H1 (cell line): Measurements from ENCODE around the gene MBD1. TPM values are rescaled to one million over a fixed set of nuclear protein-coding genes. Genes with fewer than 3 reads are reported as not detected.

Source experiments
- CTCF ChIA-PET: fragments of 300-600 bp; sonication (Branson Sonifier 250); formaldehyde crosslinking; loops from one replicate; lab custom pipeline; 2021; ENCODE audit not compliant: partially characterized antibody; lab: Charles Lee
- POLR2A ChIA-PET: fragments of 300-600 bp; sonication (Branson Sonifier 250); formaldehyde crosslinking; loops from one replicate; lab custom pipeline; 2021; ENCODE audit warnings: inconsistent platforms; ENCODE audit not compliant: partially characterized antibody; lab: Charles Lee
- DNase-seq, 2 experiments: peaks; one replicate each; pipeline versions ENCODE4 v3.0.0 to v3.0.0-alpha.2; 2010 to 2022; ENCODE audit warnings: low spot score in 2 of 2, low read depth in 1 of 2, mixed read lengths in 1 of 2
- FAIRE-seq: peaks from 2 replicates; lab custom pipeline; 2011; peaks lifted over from hg19 to GRCh38; lab: Jason Lieb, UNC
- H2AFZ ChIP-seq: 2 replicates; pipeline ENCODE4 v1.8.1; 2012; ENCODE audit warnings: low read length, inconsistent platforms
- H2AK5ac ChIP-seq: 2 replicates; pipeline ENCODE4 v1.6.1; 2013; ENCODE audit warnings: low read depth, low read length
- H2BK120ac ChIP-seq: replicated peaks from 2 replicates; pipeline ENCODE3; 2013; ENCODE audit warnings: low read depth, low read length, inconsistent platforms
- H2BK12ac ChIP-seq: 2 replicates; pipeline ENCODE4 v1.6.1; 2013; ENCODE audit warnings: low read depth, low read length
- H2BK15ac ChIP-seq: 2 replicates; pipeline ENCODE4 v1.6.1; 2013; ENCODE audit warnings: low read length
- H2BK20ac ChIP-seq: 2 replicates; pipeline ENCODE4 v1.6.1; 2013; ENCODE audit warnings: low read length
- H2BK5ac ChIP-seq: 2 replicates; pipeline ENCODE4 v1.6.1; 2013; ENCODE audit warnings: low read depth, low read length
- H3K14ac ChIP-seq: 2 replicates; pipeline ENCODE4 v1.6.1; 2013; ENCODE audit warnings: inconsistent platforms; ENCODE audit not compliant: insufficient read length
- H3K18ac ChIP-seq: 2 replicates; pipeline ENCODE4 v1.6.1; 2013; ENCODE audit warnings: low read length; ENCODE audit errors: extremely low read depth
- H3K23ac ChIP-seq: 2 replicates; pipeline ENCODE4 v1.6.1; 2013; ENCODE audit warnings: inconsistent platforms; ENCODE audit not compliant: insufficient read length
- H3K23me2 ChIP-seq: 2 replicates; pipeline ENCODE4 v1.6.1; 2013; ENCODE audit warnings: low read depth, low read length
- H3K27ac ChIP-seq: 2 replicates; pipeline ENCODE4 v1.6.1; 2011; ENCODE audit warnings: low read depth, low read length, inconsistent platforms
- H3K27me3 ChIP-seq, 4 experiments: replicated peaks in 1 of 4; 1 replicate in 1 of 4; 2 replicates in 3 of 4; pipeline versions ENCODE4 v1.6.1 to v1.8.1; 2011 to 2013; ENCODE audit warnings: low read length in 3 of 4, mild to moderate bottlenecking in 3 of 4, inconsistent platforms in 2 of 4, mixed read lengths in 2 of 4, moderate library complexity in 1 of 4; ENCODE audit not compliant: control insufficient read depth in 3 of 4, insufficient read depth in 3 of 4; ENCODE audit errors: extremely low read depth in 1 of 4
- H3K36me3 ChIP-seq, 4 experiments: 2 replicates each; pipeline versions ENCODE4 v1.6.1 to v1.8.1; 2011 to 2013; ENCODE audit warnings: mild to moderate bottlenecking in 4 of 4, low read length in 3 of 4, moderate library complexity in 2 of 4, control low read depth in 1 of 4, inconsistent platforms in 1 of 4; ENCODE audit not compliant: insufficient read depth in 4 of 4, control insufficient read depth in 2 of 4
- H3K4ac ChIP-seq: replicated peaks from 2 replicates; pipeline ENCODE3; 2013; ENCODE audit warnings: low read length, low read depth, mixed read lengths, inconsistent platforms; ENCODE audit not compliant: insufficient read length
- H3K4me1 ChIP-seq, 4 experiments: replicated peaks in 1 of 4; 1 replicate in 1 of 4; 2 replicates in 3 of 4; pipeline versions ENCODE4 v1.6.1 to v1.8.1; 2011 to 2013; ENCODE audit warnings: low read length in 3 of 4, inconsistent platforms in 2 of 4, mixed read lengths in 1 of 4; ENCODE audit not compliant: insufficient read depth in 4 of 4, control insufficient read depth in 3 of 4
- H3K4me2 ChIP-seq, 2 experiments: 2 replicates each; pipeline versions ENCODE4 v1.6.1 to v1.8.1; 2011 to 2013; ENCODE audit warnings: low read depth in 2 of 2, low read length in 2 of 2, control low read depth in 1 of 2, inconsistent platforms in 1 of 2, mild to moderate bottlenecking in 1 of 2; ENCODE audit not compliant: insufficient read depth in 1 of 2
- H3K4me3 ChIP-seq, 4 experiments: fragments of 200-600, 300-600 bp in 1 of 4; sonication (generic), shearing (Covaris generic), sonication (Bioruptor Twin) in 1 of 4; 2 replicates each; pipeline versions ENCODE4 v1.5.1 to v1.8.1; 2011 to 2016; ENCODE audit warnings: low read length in 4 of 4, low read depth in 3 of 4, control low read depth in 2 of 4, inconsistent platforms in 2 of 4, mild to moderate bottlenecking in 2 of 4, mixed read lengths in 1 of 4, moderate library complexity in 1 of 4; ENCODE audit not compliant: insufficient read depth in 2 of 4; ENCODE audit errors: extremely low read depth in 1 of 4
- H3K56ac ChIP-seq: replicated peaks from 2 replicates; pipeline ENCODE3; 2013; ENCODE audit warnings: low read depth, mild to moderate bottlenecking, mixed read lengths, low read length, inconsistent platforms; ENCODE audit not compliant: insufficient read length
- H3K79me1 ChIP-seq: 2 replicates; pipeline ENCODE4 v1.6.1; 2013; ENCODE audit warnings: low read depth, low read length, control low read depth
- H3K79me2 ChIP-seq, 2 experiments: 2 replicates each; pipeline versions ENCODE4 v1.6.1 to v1.8.1; 2012 to 2013; ENCODE audit warnings: low read length in 2 of 2, mild to moderate bottlenecking in 2 of 2, inconsistent platforms in 1 of 2; ENCODE audit not compliant: insufficient read depth in 2 of 2, control insufficient read depth in 1 of 2
- H3K9ac ChIP-seq, 4 experiments: replicated peaks in 1 of 4; 1 replicate in 1 of 4; 2 replicates in 3 of 4; pipeline versions ENCODE4 v1.6.1 to v1.8.1; 2011 to 2013; ENCODE audit warnings: low read depth in 3 of 4, low read length in 3 of 4, control low read depth in 2 of 4, mild to moderate bottlenecking in 2 of 4, moderate library complexity in 2 of 4, inconsistent platforms in 1 of 4; ENCODE audit errors: extremely low read depth in 1 of 4
- H3K9me3 ChIP-seq, 2 experiments: 2 replicates each; pipeline versions ENCODE4 v1.6.1 to v1.8.1; 2012 to 2013; ENCODE audit warnings: mild to moderate bottlenecking in 2 of 2, moderate library complexity in 2 of 2, control low read depth in 1 of 2, inconsistent platforms in 1 of 2, low read depth in 1 of 2, low read length in 1 of 2, mixed read lengths in 1 of 2; ENCODE audit not compliant: insufficient read depth in 2 of 2
- H4K20me1 ChIP-seq, 2 experiments: replicated peaks in 1 of 2; 2 replicates each; pipeline versions ENCODE3 to v1.8.1; 2011 to 2013; ENCODE audit warnings: inconsistent platforms in 2 of 2, low read length in 2 of 2, mild to moderate bottlenecking in 1 of 2; ENCODE audit not compliant: insufficient read depth in 2 of 2, control insufficient read depth in 1 of 2
- H4K5ac ChIP-seq: 2 replicates; pipeline ENCODE4 v1.6.1; 2013; ENCODE audit warnings: low read length, low read depth, mixed read lengths, inconsistent platforms; ENCODE audit not compliant: insufficient read length
- H4K8ac ChIP-seq: 2 replicates; pipeline ENCODE4 v1.8.0; 2013; ENCODE audit warnings: mild to moderate bottlenecking, moderate library complexity, low read length, inconsistent platforms; ENCODE audit not compliant: insufficient read depth; ENCODE audit errors: extremely low read depth
- H4K91ac ChIP-seq: replicated peaks from 2 replicates; pipeline ENCODE3; 2013; ENCODE audit warnings: low read length, mixed read lengths, inconsistent platforms; ENCODE audit not compliant: insufficient read length
- CTCF ChIP-seq, 3 experiments: IDR thresholded peaks; 1 replicate in 2 of 3; 2 replicates in 1 of 3; pipeline versions ENCODE4 v1.5.1 to v1.6.1; 2011; ENCODE audit warnings: low read length in 3 of 3, mild to moderate bottlenecking in 3 of 3, inconsistent platforms in 2 of 3, low read depth in 1 of 3, moderate library complexity in 1 of 3; ENCODE audit not compliant: insufficient read depth in 1 of 3; ENCODE audit errors: control extremely low read depth in 1 of 3
- EGR1 ChIP-seq: IDR thresholded peaks from 2 replicates; pipeline ENCODE4 v1.6.1; 2011; ENCODE audit warnings: low read depth, low read length, borderline replicate concordance
- EZH2 ChIP-seq: fragments of 200-600 bp; sonication (generic); IDR thresholded peaks from 2 replicates; pipeline ENCODE4 v1.7.1; 2012; ENCODE audit warnings: low read depth, mild to moderate bottlenecking, moderate library complexity, low read length, inconsistent platforms; ENCODE audit not compliant: severe bottlenecking
- HDAC2 ChIP-seq, 2 experiments: fragments of 300-600 bp in 1 of 2; sonication (generic) in 1 of 2; IDR thresholded peaks; 2 replicates each; pipeline ENCODE4 v1.6.1; 2011 to 2012; ENCODE audit warnings: low read depth in 2 of 2, low read length in 2 of 2, mild to moderate bottlenecking in 2 of 2, moderate library complexity in 2 of 2, borderline replicate concordance in 1 of 2, inconsistent platforms in 1 of 2
- NANOG ChIP-seq: IDR thresholded peaks from 2 replicates; pipeline ENCODE4 v1.6.1; 2011; ENCODE audit warnings: low read length, low read depth, mild to moderate bottlenecking, inconsistent platforms; ENCODE audit not compliant: insufficient read depth, poor library complexity, severe bottlenecking
- SAP30 ChIP-seq: fragments of 300-600 bp; sonication (generic); IDR thresholded peaks from 2 replicates; pipeline ENCODE4 v1.7.1; 2012; ENCODE audit warnings: low read length, moderate library complexity, mild to moderate bottlenecking, inconsistent platforms; ENCODE audit not compliant: insufficient read depth, insufficient replicate concordance
- SP1 ChIP-seq: IDR thresholded peaks from 2 replicates; pipeline ENCODE4 v1.6.1; 2011; ENCODE audit warnings: low read depth, low read length
- TBP ChIP-seq: IDR thresholded peaks from 2 replicates; pipeline ENCODE4 v1.6.1; 2011; ENCODE audit warnings: low read depth, low read length, improper control_type of control experiment
- ZNF274 ChIP-seq: IDR thresholded peaks from 2 replicates; pipeline ENCODE4 v1.7.0; 2012; ENCODE audit warnings: low read length, borderline replicate concordance; ENCODE audit errors: extremely low read depth
- whole genome bisulfite sequencing, 2 experiments: shearing (Covaris generic) in 1 of 2; methylation state at CpG; one replicate each; pipeline versions ENCODE4 v1.1.6 to v1.1.7; 2013 to 2015; ENCODE audit warnings: low lambda C conversion rate in 2 of 2, mixed read lengths in 2 of 2, inconsistent platforms in 1 of 2, low coverage in 1 of 2, missing lambda C conversion rate in 1 of 2; ENCODE audit not compliant: insufficient replicate concordance in 2 of 2, insufficient coverage in 1 of 2, insufficient read length in 1 of 2; ENCODE audit errors: extremely low coverage in 1 of 2, missing lambda C conversion rate in 1 of 2; 5-methylcytosine and 5-hydroxymethylcytosine counted together
- polyA plus RNA-seq, 7 experiments: library from polyadenylated mRNA; depleted of rRNA in 3 of 7; stranded (reverse) in 5 of 7; unstranded in 2 of 7; fragments of >200 nt in 5 of 7; fragments of 200-250 nt in 2 of 7; gene quantifications; 1 replicate in 5 of 7; 2 replicates in 1 of 7; 4 replicates in 1 of 7; pipeline versions ENCODE4 v1.2.1 to v1.2.3, GENCODE V29; 2011 to 2013; ENCODE audit warnings: missing spikeins in 2 of 7, mixed read lengths in 2 of 7
- total RNA-seq: library from RNA; stranded (reverse); fragmentation: NEBNext Ultra II Directional; extraction: Animal tissue kit (Norgen Biotek cat#: 25700); gene quantifications from 2 replicates; pipeline ENCODE4 v1.2.1, GENCODE V29; 2021

MBD1 gene
- total and polyA plus RNA-seq, 2 of the 8 experiments (the other 6 are each of a cell fraction or from before 2014, with no cell fraction given) = 32.2 to 41.6 TPM

GRCh38 chr18:50310080-50310479 is 28.8 kb upstream of the MBD1 start:
- no peak overlapping the region for H3K18ac ChIP-seq
- H4K5ac ChIP-seq = no peak overlapping the region
- H3K56ac ChIP-seq = no peak overlapping the region
- no peak overlapping the region for H2AFZ ChIP-seq
- ChIA-PET POLR2A (no interaction called here), CTCF (no interaction called here)
- no peak overlapping the region for H2BK12ac ChIP-seq
- WGBS, 2 experiments = 82% methylated on average over 10 of the region's 10 CpGs; no CpG with 5 or more reads in 1 of the 2 experiments
- no peak overlapping the region for H2BK5ac ChIP-seq
- H2BK120ac ChIP-seq = no peak overlapping the region
- no peak overlapping the region for H3K14ac ChIP-seq
- H3K79me1 ChIP-seq = no peaks in the 10 kb centered on the region
- H3K4me2 ChIP-seq = no peak overlapping the region
- H3K23me2 ChIP-seq = peaks cover 4% of the 10 kb centered on the region
- no peak overlapping the region for H3K9ac ChIP-seq
- H3K27ac ChIP-seq = no peak overlapping the region
- H3K4ac ChIP-seq = no peak overlapping the region
- H2AK5ac ChIP-seq = no peak overlapping the region
- DNase-seq (no peak), FAIRE-seq (no peak)
- peaks cover 0 to 4% (median 0%) of the 10 kb centered on the region in 4 experiments; a peak in 2 of 7 replicates for H3K4me1 ChIP-seq
- H2BK20ac ChIP-seq = no peak overlapping the region
- no peak overlapping the region for H3K23ac ChIP-seq
- H3K4me3 ChIP-seq = no peak overlapping the region
- H4K91ac ChIP-seq = no peak overlapping the region
- H4K20me1 ChIP-seq = no peaks in the 10 kb centered on the region
- no peak overlapping the region for H4K8ac ChIP-seq
- peaks cover 0 to 7% (median 6%) of the 10 kb centered on the region in 4 experiments; a peak in 5 of 7 replicates for H3K27me3 ChIP-seq
- no peak overlapping the region for H2BK15ac ChIP-seq
- H3K9me3 ChIP-seq = no peaks in the 10 kb centered on the region
- H3K36me3 ChIP-seq = no peaks in the 10 kb centered on the region
- no peaks in the 10 kb centered on the region for H3K79me2 ChIP-seq
- no peak for TF ChIP-seq SAP30
- TF ChIP-seq EGR1 = no peak
- TF ChIP-seq TBP = no peak
- no peak for TF ChIP-seq NANOG
- TF ChIP-seq SP1 = no peak
- TF ChIP-seq EZH2 = no peak
- TF ChIP-seq CTCF (IDR thresholded peaks at IDR 0.05; ENCODE audit: control extremely low read depth in 1 of 3, insufficient read depth in 1 of 3, low read depth in 1 of 3, low read length in 3 of 3) = no peak
- no peak for TF ChIP-seq ZNF274
- no peak for TF ChIP-seq HDAC2 (IDR thresholded peaks at IDR 0.05; ENCODE audit: borderline replicate concordance in 1 of 2, low read depth in 2 of 2, low read length in 2 of 2)
